Measurements from ENCODE around the gene EP400.

DNA sequence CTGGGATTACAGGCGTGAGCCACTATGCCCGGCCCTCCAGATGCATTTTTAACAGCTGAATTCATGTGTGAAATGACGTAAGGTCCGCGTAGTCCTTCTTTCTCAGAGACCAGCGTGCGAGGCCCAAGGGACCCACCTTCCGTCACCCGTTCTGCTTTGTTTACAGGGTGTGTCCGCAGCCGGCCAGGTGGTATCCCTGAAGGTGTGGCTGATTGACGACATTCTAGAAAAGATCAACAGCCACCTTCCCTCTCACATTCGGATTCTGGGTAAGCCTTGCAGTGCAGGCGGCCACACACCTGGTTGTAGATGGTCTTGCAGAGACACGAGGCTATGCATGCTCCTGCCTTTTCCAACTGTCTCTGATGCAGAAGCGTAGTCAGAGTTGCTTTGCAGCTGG lies 10.7 kb upstream of the EP400 start:
- TF ChIP-seq, protein P1, sequence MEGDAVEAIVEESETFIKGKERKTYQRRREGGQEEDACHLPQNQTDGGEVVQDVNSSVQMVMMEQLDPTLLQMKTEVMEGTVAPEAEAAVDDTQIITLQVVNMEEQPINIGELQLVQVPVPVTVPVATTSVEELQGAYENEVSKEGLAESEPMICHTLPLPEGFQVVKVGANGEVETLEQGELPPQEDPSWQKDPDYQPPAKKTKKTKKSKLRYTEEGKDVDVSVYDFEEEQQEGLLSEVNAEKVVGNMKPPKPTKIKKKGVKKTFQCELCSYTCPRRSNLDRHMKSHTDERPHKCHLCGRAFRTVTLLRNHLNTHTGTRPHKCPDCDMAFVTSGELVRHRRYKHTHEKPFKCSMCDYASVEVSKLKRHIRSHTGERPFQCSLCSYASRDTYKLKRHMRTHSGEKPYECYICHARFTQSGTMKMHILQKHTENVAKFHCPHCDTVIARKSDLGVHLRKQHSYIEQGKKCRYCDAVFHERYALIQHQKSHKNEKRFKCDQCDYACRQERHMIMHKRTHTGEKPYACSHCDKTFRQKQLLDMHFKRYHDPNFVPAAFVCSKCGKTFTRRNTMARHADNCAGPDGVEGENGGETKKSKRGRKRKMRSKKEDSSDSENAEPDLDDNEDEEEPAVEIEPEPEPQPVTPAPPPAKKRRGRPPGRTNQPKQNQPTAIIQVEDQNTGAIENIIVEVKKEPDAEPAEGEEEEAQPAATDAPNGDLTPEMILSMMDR (IDR thresholded peaks at IDR 0.05; ENCODE audit: low read length): no peak
- TF ChIP-seq EZH2 (IDR thresholded peaks at IDR 0.05; ENCODE audit: borderline replicate concordance, low read length): no peak
